B cell (primary cell): ENCODE results near the gene LRIT1. TPM values are rescaled to one million over a fixed set of nuclear protein-coding genes. Genes with fewer than 3 reads are reported as not detected.

Experiments used
- ATAC-seq: fragments of 200-7000 bp; cut with Tn5 transposase; one replicate; pipeline ENCODE4 v1.10.0; 2021; ENCODE audit warnings: low read depth, mild to moderate bottlenecking, moderate number of reproducible peaks, moderate library complexity
- CTCF ChIA-PET: fragments of 350-600 bp; sonication (Branson Sonifier 250); formaldehyde crosslinking; loops from one replicate; lab custom pipeline; 2021; ENCODE audit warnings: antibody characterized with exemption, inconsistent platforms; lab: Charles Lee
- POLR2A ChIA-PET: fragments of 350-600 bp; sonication (Branson Sonifier 250); formaldehyde crosslinking; loops from one replicate; lab custom pipeline; 2021; ENCODE audit warnings: antibody characterized with exemption; lab: Charles Lee
- DNase-seq: peaks from one replicate; pipeline ENCODE4 v3.0.0; 2013
- H2AFZ ChIP-seq: 2 replicates; pipeline ENCODE4 v1.6.1; 2012; ENCODE audit warnings: mild to moderate bottlenecking, low read depth, low read length; ENCODE audit not compliant: insufficient read depth, poor library complexity, severe bottlenecking
- H3K27ac ChIP-seq, 2 donors: 1 replicate in 1 of 2; 2 replicates in 1 of 2; pipeline ENCODE4 v1.5.1; 2012 to 2013; ENCODE audit warnings: low read length in 2 of 2, mild to moderate bottlenecking in 2 of 2, moderate library complexity in 1 of 2
- H3K27me3 ChIP-seq, 4 experiments: fragments of 200-600 bp in 1 of 4; sonication (generic) in 1 of 4; replicated peaks in 1 of 4; 1 replicate in 2 of 4; 2 replicates in 2 of 4; pipeline versions ENCODE4 v1.6.1 to v1.7.0; 2013 to 2016; ENCODE audit warnings: low read length in 3 of 4, mild to moderate bottlenecking in 2 of 4, mixed read lengths in 1 of 4, moderate library complexity in 1 of 4; ENCODE audit not compliant: insufficient read depth in 4 of 4, control insufficient read depth in 3 of 4; ENCODE audit errors: control extremely low read depth in 1 of 4
- H3K36me3 ChIP-seq, 2 experiments: replicated peaks in 1 of 2; 1 replicate in 1 of 2; 2 replicates in 1 of 2; pipeline versions ENCODE4 v1.6.1 to v1.7.1; 2013; ENCODE audit warnings: low read length in 1 of 2; ENCODE audit not compliant: insufficient read depth in 2 of 2, control insufficient read depth in 1 of 2; ENCODE audit errors: control extremely low read depth in 1 of 2, extremely low read depth in 1 of 2
- H3K4me1 ChIP-seq, 2 donors: fragments of 200-600 bp in 1 of 2; sonication (generic) in 1 of 2; 1 replicate in 1 of 2; 2 replicates in 1 of 2; pipeline versions ENCODE4 v1.5.1 to v1.6.1; 2013 to 2017; ENCODE audit warnings: low read length in 2 of 2; ENCODE audit not compliant: control insufficient read depth in 2 of 2, insufficient read depth in 2 of 2
- H3K4me2 ChIP-seq: replicated peaks from 2 replicates; pipeline ENCODE3; 2012; ENCODE audit warnings: mild to moderate bottlenecking, low read depth, low read length; ENCODE audit not compliant: poor library complexity, severe bottlenecking
- H3K4me3 ChIP-seq, 5 experiments: fragments of 200-600 bp in 1 of 5; sonication (generic) in 1 of 5; 1 replicate in 3 of 5; 2 replicates in 2 of 5; pipeline versions ENCODE4 v1.5.1 to v1.7.0; 2011 to 2016; ENCODE audit warnings: low read length in 4 of 5, mild to moderate bottlenecking in 4 of 5, low read depth in 2 of 5, control low read depth in 1 of 5, moderate library complexity in 1 of 5; ENCODE audit not compliant: insufficient read depth in 1 of 5; ENCODE audit errors: control extremely low read depth in 1 of 5, extremely low read depth in 1 of 5
- H3K79me2 ChIP-seq: fragments of 200-600 bp; sonication (generic); one replicate; pipeline ENCODE4 v1.6.0; 2016; ENCODE audit warnings: low read length; ENCODE audit not compliant: control insufficient read depth, insufficient read depth
- H3K9ac ChIP-seq: fragments of 200-600 bp; sonication (generic); 2 replicates; pipeline ENCODE4 v1.6.1; 2017; ENCODE audit warnings: mild to moderate bottlenecking, low read length, moderate library complexity
- H3K9me3 ChIP-seq, 3 donors: one replicate each; pipeline versions ENCODE4 v1.6.1 to v1.7.1; 2013; ENCODE audit warnings: low read length in 2 of 3; ENCODE audit not compliant: control insufficient read depth in 2 of 3, insufficient read depth in 1 of 3; ENCODE audit errors: control extremely low read depth in 1 of 3
- H4K20me1 ChIP-seq: 2 replicates; pipeline ENCODE4 v1.6.0; 2012; ENCODE audit warnings: mild to moderate bottlenecking, low read length; ENCODE audit not compliant: insufficient read depth, control insufficient read depth, poor library complexity, severe bottlenecking
- H3K27ac Mint-ChIP-seq: one replicate; pipeline ENCODE4 v1.8.0; 2021; ENCODE audit warnings: mixed read lengths
- H3K27me3 Mint-ChIP-seq: one replicate; pipeline ENCODE4 v1.8.0; 2021; ENCODE audit warnings: mixed read lengths
- H3K4me1 Mint-ChIP-seq: one replicate; pipeline ENCODE4 v1.8.0; 2021; ENCODE audit warnings: mixed read lengths
- H3K4me3 Mint-ChIP-seq: one replicate; pipeline ENCODE4 v1.8.0; 2021; ENCODE audit warnings: mixed read lengths
- H3K9me3 Mint-ChIP-seq: one replicate; pipeline ENCODE4 v1.8.0; 2022; ENCODE audit warnings: mixed read lengths; ENCODE audit not compliant: insufficient read depth
- CTCF ChIP-seq: fragments of 200-600 bp; IDR thresholded peaks from one replicate; pipeline ENCODE4 v1.8.0; 2022; ENCODE audit warnings: antibody characterized with exemption, mild to moderate bottlenecking
- EZH2 ChIP-seq: IDR thresholded peaks from 2 replicates; pipeline ENCODE4 v1.6.1; 2012; ENCODE audit warnings: borderline replicate concordance, low read depth, mild to moderate bottlenecking, moderate library complexity, low read length; ENCODE audit not compliant: insufficient read depth, poor library complexity, severe bottlenecking
- WGBS: methylation state at CpG from one replicate; pipeline ENCODE4 v1.1.5; 2013; ENCODE audit warnings: missing lambda C conversion rate; ENCODE audit not compliant: insufficient coverage; 5-methylcytosine and 5-hydroxymethylcytosine counted together
- intact Hi-C: fragments of 100-400 bp; cut with micrococcal nuclease; formaldehyde crosslinking; loops from one replicate; pipeline ENCODE4 v1.10.0; 2022
- polyA plus RNA-seq: library from polyadenylated mRNA; depleted of rRNA; stranded (reverse); fragments of >200 nt; gene quantifications from 2 replicates; pipeline ENCODE4 v1.2.3, GENCODE V29; 2012
- total RNA-seq, 2 donors: library from RNA; stranded (reverse); fragments of 120-200 nt in 1 of 2; gene quantifications; 1 replicate in 1 of 2; 2 replicates in 1 of 2; pipeline versions ENCODE4 v1.2.3 to v1.2.4, GENCODE V29; 2013 to 2022

LRIT1 gene
- total and polyA plus RNA-seq, 2 donors (not counting 1 experiment from before 2014, with no cell fraction given), result not detected

DNA sequence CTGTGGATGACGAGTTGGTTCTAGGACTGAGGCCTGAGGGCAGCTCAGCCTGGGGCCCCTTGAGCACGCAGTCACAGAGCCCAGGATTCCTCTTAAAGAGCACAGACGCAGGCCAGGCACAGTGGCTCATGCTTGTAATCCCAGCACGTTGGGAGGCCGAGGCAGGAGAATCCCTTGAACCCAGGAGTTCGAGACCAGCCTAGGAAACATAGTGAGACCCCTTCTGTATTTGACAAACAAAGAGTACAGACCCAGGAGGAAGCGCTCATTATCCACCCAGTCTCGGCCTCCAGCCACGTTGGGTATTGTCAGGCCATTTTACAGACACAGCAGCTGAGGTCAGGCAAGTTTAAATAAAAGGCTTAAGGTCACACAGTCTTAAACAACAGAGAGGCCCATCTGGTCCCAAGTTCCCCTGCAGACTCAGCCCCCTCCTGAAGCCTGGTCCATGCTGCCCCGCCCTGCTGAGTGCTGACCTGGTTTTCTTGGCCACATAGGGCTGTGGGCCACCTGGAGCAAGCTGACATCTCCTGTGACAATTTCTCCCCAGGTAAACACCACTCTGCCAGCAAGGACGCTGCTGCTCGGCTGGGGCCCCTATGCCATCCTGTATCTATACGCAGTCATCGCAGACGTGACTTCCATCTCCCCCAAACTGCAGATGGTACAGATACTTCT is 16.1 kb upstream of the LRIT1 start:
- intact Hi-C loops, result loop anchor here (1.0 kb wide), 1 partner anchor 109 kb away; no protein-coding TSS in a partner anchor
- 81% methylated on average over 14 of the region's 15 CpGs for WGBS

More for the DNA sequence above, 16.1 kb upstream of the LRIT1 start:
- Histone ChIP-seq H3K27ac (no peak overlapping the region), H3K36me3 (no peaks in the 10 kb centered on the region), H3K9me3 (no peaks in the 10 kb centered on the region), H2AFZ (no peak overlapping the region), H3K27me3 (peaks cover 0 to 16% (median under 1%) of the 10 kb centered on the region in 4 experiments), H3K4me1 (no peaks in the 10 kb centered on the region), H4K20me1 (no peaks in the 10 kb centered on the region), H3K4me3 (no peak overlapping the region), H3K79me2 (no peaks in the 10 kb centered on the region), H3K4me2 (no peak overlapping the region), H3K9ac (no peak overlapping the region)
- Mint-ChIP-seq H3K27ac (no peak overlapping the region), H3K27me3 (peaks cover 30% of the 10 kb centered on the region), H3K4me1 (no peaks in the 10 kb centered on the region), H3K4me3 (no peak overlapping the region), H3K9me3 (no peaks in the 10 kb centered on the region)
- ATAC-seq (no peak), DNase-seq (no peak)
- POLR2A ChIA-PET, result no interaction called here
- no peak for TF ChIP-seq EZH2
- TF ChIP-seq CTCF, result no peak
- CTCF ChIA-PET, result interaction anchor here (0.9 kb wide), 1 partner anchor 280 kb away, joined by 3 read pairs; no protein-coding TSS in a partner anchor
